ENCODE data around the gene SMAD3. TPM values are rescaled to one million over a fixed set of nuclear protein-coding genes. Genes with fewer than 3 reads are reported as not detected.

Gene SMAD3
- total and polyA plus RNA-seq, 2 of the 8 experiments (the other 6 are each of a cell fraction or from before 2014, with no cell fraction given) = 10.1 to 12.4 TPM

DNA sequence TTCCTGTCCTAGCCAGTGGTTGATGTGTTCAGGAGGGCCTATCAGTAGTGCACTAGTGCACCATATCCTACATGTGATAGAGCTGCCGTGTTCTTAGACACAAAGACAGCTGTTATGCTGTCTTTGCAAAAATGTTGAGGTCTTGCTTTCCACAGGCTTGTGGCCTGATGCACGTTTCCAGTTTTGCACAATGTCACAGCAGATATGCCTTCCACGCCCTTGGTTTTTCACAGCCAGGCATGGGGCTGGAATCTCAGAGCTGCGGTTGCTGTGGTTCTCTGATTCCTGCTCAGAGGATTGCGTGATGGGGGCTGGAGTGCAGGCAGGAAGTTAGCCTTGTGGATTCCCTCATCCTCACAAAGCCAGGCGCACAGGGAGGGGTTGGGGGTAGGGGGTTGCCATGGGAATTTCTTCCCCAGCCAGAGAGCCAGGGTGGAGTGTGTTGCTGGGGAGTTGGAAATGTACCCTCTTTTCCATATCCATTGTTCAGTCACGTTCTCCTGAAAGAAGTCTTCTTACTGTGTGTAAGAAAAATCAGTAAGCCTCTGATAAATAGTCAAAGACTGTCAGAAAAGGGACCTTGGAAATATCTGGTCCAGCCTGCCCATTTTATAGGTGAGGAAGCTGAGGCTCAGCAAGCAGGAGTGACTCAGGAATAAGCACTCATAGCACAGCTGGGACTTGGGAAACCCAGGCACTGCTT, 79.4 kb downstream of the SMAD3 start (continued):
- TF ChIP-seq KDM1A (IDR thresholded peaks at IDR 0.05; ENCODE audit: borderline replicate concordance, low read length) (peak; percentile 91; the same call in 1 of the 2 replicates), NANOG (IDR thresholded peaks at IDR 0.05; ENCODE audit: insufficient read depth, low read depth, low read length, poor library complexity, severe bottlenecking) (no peak), RXRA (IDR thresholded peaks at IDR 0.05; ENCODE audit: insufficient read depth, low read depth, low read length) (no peak), CREB1 (IDR thresholded peaks at IDR 0.05) (no peak), TEAD4 (IDR thresholded peaks at IDR 0.05; ENCODE audit: low read depth, low read length) (0 out of 2 replicates have a peak, but pooled peaks have one; percentile 8), YY1 (IDR thresholded peaks at IDR 0.05; ENCODE audit: low read depth, low read length) (no peak)
- TF ChIP-seq, protein P1, sequence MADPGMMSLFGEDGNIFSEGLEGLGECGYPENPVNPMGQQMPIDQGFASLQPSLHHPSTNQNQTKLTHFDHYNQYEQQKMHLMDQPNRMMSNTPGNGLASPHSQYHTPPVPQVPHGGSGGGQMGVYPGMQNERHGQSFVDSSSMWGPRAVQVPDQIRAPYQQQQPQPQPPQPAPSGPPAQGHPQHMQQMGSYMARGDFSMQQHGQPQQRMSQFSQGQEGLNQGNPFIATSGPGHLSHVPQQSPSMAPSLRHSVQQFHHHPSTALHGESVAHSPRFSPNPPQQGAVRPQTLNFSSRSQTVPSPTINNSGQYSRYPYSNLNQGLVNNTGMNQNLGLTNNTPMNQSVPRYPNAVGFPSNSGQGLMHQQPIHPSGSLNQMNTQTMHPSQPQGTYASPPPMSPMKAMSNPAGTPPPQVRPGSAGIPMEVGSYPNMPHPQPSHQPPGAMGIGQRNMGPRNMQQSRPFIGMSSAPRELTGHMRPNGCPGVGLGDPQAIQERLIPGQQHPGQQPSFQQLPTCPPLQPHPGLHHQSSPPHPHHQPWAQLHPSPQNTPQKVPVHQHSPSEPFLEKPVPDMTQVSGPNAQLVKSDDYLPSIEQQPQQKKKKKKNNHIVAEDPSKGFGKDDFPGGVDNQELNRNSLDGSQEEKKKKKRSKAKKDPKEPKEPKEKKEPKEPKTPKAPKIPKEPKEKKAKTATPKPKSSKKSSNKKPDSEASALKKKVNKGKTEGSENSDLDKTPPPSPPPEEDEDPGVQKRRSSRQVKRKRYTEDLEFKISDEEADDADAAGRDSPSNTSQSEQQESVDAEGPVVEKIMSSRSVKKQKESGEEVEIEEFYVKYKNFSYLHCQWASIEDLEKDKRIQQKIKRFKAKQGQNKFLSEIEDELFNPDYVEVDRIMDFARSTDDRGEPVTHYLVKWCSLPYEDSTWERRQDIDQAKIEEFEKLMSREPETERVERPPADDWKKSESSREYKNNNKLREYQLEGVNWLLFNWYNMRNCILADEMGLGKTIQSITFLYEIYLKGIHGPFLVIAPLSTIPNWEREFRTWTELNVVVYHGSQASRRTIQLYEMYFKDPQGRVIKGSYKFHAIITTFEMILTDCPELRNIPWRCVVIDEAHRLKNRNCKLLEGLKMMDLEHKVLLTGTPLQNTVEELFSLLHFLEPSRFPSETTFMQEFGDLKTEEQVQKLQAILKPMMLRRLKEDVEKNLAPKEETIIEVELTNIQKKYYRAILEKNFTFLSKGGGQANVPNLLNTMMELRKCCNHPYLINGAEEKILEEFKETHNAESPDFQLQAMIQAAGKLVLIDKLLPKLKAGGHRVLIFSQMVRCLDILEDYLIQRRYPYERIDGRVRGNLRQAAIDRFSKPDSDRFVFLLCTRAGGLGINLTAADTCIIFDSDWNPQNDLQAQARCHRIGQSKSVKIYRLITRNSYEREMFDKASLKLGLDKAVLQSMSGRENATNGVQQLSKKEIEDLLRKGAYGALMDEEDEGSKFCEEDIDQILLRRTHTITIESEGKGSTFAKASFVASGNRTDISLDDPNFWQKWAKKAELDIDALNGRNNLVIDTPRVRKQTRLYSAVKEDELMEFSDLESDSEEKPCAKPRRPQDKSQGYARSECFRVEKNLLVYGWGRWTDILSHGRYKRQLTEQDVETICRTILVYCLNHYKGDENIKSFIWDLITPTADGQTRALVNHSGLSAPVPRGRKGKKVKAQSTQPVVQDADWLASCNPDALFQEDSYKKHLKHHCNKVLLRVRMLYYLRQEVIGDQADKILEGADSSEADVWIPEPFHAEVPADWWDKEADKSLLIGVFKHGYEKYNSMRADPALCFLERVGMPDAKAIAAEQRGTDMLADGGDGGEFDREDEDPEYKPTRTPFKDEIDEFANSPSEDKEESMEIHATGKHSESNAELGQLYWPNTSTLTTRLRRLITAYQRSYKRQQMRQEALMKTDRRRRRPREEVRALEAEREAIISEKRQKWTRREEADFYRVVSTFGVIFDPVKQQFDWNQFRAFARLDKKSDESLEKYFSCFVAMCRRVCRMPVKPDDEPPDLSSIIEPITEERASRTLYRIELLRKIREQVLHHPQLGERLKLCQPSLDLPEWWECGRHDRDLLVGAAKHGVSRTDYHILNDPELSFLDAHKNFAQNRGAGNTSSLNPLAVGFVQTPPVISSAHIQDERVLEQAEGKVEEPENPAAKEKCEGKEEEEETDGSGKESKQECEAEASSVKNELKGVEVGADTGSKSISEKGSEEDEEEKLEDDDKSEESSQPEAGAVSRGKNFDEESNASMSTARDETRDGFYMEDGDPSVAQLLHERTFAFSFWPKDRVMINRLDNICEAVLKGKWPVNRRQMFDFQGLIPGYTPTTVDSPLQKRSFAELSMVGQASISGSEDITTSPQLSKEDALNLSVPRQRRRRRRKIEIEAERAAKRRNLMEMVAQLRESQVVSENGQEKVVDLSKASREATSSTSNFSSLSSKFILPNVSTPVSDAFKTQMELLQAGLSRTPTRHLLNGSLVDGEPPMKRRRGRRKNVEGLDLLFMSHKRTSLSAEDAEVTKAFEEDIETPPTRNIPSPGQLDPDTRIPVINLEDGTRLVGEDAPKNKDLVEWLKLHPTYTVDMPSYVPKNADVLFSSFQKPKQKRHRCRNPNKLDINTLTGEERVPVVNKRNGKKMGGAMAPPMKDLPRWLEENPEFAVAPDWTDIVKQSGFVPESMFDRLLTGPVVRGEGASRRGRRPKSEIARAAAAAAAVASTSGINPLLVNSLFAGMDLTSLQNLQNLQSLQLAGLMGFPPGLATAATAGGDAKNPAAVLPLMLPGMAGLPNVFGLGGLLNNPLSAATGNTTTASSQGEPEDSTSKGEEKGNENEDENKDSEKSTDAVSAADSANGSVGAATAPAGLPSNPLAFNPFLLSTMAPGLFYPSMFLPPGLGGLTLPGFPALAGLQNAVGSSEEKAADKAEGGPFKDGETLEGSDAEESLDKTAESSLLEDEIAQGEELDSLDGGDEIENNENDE (IDR thresholded peaks at IDR 0.05; ENCODE audit: insufficient replicate concordance, low read length) = no peak
- TF ChIP-seq, protein P2, sequence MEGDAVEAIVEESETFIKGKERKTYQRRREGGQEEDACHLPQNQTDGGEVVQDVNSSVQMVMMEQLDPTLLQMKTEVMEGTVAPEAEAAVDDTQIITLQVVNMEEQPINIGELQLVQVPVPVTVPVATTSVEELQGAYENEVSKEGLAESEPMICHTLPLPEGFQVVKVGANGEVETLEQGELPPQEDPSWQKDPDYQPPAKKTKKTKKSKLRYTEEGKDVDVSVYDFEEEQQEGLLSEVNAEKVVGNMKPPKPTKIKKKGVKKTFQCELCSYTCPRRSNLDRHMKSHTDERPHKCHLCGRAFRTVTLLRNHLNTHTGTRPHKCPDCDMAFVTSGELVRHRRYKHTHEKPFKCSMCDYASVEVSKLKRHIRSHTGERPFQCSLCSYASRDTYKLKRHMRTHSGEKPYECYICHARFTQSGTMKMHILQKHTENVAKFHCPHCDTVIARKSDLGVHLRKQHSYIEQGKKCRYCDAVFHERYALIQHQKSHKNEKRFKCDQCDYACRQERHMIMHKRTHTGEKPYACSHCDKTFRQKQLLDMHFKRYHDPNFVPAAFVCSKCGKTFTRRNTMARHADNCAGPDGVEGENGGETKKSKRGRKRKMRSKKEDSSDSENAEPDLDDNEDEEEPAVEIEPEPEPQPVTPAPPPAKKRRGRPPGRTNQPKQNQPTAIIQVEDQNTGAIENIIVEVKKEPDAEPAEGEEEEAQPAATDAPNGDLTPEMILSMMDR (IDR thresholded peaks at IDR 0.05; ENCODE audit: control extremely low read depth in 1 of 3, insufficient read depth in 1 of 3, low read depth in 1 of 3, low read length in 3 of 3) = no peak

All from H1 (cell line).